CD4-positive, alpha-beta T cell treated with Interleukin-4 for 4 hours (primary cell): ENCODE measurements around the gene DNMT3A.

Source experiments
- DNase-seq: peaks from one replicate; pipeline ENCODE4 v3.0.0-alpha.2; 2020

The DNMT3A gene

DNA sequence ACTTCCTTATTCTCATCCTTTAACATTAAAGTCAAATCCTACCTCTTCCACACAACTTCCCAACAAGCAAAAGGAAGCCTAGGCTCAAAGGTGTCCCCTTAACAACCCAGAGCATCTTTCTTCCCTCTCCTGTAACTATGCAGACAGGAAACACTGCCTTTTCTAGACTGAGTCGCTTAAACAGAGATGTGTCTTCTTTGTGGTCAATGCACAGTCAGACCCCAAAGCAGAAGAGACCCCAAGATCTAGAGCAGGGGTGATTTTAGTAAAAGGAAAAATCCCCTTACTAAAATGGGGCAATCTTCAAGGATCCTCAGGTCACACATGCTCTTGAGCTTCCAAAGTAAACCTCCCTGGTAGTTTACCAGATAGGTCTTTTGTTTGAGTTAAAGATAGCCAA lies 86.8 kb downstream of the DNMT3A start:
- DNase-seq = no peak

DNA sequence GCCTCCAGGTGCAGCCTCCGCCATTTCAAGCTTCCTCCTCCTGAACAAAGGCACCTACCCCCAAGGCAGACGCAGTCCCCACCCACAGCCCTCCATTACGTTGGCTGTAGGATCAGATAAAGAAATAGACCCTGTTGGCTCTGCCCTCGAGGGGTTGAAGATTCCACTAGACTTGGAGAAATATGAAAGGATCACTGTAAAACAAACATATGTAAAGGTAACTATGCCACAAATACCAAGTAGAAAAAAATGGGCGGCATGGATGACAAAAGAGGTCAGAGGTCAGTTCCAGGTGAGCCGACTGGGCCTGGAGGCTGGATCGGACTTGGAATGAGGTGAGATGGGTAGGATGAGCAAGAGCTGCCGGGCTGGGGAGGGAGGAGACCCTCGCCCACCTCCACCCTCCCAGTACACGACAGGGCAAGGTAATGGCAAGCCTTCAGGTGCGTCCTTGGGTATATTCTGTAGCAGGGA lies 88.5 kb downstream of the DNMT3A start:
- DNase-seq = no peak

DNA sequence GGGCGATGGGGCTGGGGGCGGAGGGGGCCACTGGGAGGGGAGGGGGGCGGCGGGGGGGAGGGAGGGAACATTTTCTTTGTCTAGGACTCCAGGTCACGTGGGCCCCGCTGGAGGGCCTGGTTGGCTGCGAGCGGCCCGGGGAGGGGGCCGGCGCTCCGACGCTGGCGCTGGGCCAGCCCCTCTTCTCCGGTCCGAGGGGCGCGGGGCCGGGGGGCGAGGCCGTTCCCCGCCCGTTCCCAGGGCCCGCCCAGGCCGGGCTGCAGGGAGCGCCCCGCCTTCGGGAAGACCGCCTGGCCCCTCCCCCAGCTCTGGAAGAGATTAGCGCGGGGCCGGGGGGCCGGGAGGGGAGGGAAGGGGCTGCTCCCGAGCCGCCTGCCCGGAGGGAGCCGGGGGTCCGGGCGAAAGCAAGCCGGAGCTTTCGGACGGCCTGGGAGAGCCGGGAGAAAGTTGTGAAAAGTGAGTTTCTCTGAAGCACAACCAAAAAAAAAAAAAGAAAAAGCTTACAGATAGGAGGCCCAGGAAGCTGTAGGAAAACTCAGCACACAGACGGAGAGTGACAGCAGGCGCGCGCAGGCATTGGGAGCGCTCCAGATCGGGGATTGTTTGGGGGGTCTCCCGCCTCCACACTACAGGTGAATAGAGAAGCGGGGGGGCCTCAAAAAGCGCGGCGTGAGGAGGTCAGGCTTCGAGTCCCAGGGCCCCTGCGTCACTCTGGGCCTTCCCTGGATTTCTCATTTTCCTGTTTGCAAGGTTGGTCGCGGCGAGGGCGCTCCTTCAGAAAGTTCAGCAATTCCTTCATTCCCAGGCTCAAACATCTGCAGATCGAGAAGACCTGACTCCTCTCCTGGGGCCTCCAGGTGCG lies 89.2 kb downstream of the DNMT3A start:
- DNase-seq = peak; percentile 47

DNA sequence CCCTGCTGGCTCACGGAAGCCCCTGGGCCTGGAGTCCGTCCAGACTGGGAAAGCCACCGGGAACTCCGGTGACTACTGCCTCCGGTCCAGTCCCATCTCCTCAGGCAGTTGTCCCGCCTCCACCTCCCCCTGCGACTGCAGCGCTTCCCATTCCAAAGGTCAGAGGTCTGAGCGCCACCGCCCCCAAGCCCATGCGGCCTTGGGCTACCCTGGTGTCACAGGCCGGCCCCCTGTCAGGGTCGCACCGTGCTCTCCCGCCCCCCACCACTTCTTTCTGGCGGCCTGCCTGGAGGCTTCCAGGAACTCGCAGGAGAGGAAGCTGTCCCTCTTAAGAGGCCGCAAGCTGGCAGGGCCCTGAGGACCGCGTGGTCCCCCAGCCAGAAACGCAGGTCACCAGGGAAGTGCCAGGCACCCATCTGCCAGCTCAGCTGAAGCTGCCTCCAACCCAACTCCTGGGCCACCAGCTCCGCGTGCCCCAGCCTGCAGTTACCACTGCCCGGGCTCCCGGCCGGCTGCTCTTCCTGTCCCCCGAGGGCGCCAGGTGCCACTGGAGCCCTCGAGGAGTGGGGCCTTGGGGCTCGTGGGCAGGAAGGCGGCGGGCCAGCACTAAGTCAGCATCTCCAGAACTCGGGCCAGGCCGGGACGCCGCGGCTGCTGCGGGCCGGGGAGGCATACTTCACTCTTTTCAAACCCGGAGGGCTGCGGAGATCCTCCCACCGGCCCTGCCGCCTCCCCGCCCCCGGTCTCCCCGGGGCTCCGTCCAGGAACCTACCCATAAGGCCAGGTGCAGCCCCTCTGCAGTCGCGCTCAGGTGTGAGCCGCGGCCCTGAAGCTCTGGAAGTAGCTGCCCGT lies 90.1 kb downstream of the DNMT3A start:
- DNase-seq = no peak

DNA sequence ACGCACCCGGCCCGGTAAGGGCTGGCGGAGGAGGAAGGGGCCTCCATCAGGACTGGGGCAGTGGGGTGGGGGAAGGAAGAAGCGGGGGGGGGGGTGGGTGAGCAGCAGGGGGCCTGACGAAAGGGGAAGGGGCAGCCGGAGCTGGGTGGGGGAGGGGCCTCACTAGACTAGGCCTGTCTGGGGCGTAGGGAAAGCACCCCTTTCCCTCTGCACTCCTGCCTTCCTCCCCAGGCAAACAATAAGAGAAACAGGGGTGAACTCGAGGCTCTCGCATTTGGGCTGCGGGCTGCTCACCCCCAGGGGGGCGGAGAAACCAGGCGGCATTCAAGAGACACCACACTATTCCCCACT lies 90.7 kb downstream of the DNMT3A start:
- DNase-seq = no peak

DNA sequence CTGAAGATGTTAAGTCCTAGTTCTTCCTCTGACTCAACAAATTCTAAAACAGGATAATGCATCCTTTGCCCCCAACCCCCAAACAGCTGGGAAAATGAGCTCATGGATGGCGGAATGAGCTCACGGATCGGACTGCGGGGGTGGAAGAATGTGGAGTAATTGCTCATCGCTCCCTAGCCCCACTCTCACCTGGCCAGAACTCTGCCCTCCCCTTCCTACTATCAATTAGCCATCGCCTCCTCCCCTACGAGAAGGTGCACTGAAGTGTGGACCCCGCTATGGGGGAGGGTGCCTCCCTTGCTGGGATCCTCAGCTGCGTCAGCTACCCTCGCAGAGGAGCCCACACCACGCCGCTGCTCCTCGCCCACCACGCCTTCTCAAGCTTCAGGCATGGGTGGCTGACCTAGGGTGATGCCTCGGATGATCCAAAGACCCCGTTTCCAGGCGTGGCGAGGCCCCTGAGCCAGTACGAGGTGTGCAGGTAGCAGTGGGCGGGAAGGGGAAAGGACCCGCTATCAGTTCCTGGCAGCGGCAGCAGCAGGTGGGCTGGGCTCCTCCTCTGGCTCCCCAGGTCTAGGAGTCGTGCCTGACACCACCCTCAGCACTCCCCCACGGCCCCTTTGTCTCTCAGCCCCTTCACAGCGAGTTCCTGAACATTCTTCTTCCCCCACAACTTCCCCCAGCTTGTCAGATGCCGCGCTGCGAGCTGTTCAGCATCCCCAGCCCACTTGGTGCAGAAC lies 91.2 kb downstream of the DNMT3A start:
- no peak for DNase-seq

DNA sequence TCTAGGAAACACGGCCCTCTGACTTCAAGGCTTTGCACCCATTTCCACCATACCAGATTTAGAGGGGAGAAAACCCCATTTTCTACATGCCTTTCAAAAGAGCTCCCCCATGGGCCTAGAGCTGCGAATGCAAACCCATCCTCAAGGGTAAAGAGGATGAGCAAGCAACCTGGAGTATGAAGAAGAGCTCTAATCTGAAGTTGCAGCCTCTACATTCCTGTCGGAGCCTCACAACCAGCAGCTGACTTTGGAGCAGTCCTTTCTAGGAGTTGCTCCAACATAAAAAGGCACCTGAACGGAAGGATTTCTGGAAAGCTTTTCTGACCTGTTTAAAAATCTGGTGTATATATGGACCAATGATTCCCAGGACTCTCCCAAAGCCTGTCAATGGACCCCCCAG lies 91.9 kb downstream of the DNMT3A start:
- no peak for DNase-seq

DNA sequence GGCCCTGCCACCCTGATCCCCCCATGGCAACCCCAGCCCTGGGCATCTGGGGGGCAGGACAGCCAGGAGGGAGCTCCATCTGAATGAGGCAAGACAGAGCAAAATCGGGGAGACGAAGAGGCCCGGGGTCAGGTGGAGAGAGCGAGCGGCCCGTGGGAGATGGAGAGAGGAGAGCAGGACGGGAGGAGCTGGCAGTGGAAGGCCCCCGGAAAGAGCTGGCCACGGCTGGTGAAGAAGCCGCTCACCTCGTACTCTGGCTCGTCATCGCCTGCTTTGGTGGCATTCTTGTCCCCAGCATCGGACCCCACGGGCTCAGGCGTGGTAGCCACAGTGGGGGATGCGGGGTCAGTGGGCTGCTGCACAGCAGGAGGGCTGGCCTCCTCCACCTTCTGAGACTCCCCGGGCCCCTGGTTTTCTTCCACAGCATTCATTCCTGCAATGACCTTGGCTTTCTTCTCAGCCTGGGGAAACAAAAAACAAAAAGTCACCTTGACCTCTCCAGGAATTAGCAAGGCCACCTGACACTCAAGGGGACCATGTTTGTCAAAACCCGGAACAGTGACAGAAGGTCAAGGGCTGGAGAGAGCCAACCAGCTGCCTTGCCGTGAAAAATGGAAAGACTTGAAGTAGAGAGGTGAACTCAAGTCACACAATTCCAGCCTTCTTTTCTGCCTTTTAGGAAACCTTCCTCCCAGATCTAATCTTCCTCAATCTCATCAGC lies 93.8 kb downstream of the DNMT3A start:
- DNase-seq = no peak

DNA sequence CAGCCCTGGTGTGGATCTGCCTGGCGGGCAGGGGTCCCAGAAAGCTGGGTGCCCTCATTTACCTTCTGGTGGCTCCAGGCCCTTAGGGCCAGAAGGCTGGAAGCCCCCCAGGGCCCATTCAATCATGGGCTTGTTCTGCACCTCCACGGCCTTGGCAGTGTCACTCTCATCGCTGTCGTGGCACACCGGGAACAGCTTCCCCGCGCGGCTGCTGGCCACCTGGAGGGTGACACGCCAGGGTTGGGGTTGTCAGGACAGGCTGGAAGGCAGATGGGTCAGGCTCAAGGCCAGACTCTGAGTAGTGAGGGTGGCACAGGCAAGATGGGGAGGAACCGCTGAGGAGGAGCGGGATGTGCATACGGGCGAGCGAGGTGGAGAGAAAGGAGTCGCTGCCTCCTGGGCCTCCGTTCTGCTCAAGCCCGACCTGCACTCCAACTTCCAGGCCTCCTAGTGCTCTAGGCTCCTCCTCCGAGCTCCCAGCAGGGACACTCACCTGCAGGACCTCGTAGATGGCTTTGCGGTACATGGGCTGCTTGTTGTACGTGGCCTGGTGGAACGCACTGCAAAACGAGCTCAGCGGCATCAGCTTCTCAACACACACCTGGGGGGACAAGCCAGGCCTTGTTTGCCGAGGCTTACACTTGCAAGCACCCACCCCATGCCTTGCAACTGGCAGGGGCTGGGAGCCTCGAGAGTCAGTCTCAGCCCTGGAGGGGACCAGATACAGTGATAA lies 95.0 kb downstream of the DNMT3A start:
- no peak for DNase-seq

DNA sequence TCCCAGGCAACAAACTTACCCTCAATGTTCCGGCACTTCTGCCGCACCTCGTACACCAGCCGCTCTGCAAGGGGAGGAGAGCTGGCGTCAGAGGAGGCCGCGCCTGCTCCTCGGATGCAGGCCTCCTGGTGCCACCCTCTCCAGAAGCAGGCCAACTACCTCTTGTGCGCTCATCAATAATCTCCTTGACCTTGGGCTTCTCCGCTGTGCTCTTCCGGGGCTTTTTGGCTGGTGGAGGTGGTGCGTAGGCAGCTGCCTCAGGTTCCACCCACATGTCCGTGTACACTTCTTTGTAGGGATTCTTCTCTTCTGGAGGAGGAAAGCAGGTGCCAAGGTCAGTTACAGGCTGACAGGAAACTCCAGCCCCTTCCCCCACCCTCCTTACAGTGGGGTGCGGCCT lies 95.7 kb downstream of the DNMT3A start:
- DNase-seq = no peak

DNA sequence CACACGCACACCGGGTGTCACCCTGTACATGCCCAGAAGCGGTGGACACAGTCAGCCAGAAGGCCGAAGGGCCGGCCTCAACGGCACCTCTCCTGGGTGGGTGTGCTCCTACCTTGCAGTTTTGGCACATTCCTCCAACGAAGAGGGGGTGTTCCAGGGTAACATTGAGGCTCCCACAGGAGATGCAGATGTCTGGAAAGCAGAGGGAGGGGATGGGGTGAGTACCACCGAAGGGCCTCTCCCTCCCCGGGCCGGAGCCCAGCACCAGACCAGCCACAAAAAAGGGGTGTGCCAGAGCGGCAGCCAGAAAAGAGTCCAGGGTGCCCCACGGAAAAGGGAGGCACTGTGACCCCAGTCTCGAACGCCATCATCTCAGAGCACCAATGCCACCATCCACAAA lies 96.6 kb downstream of the DNMT3A start:
- DNase-seq = no peak

DNA sequence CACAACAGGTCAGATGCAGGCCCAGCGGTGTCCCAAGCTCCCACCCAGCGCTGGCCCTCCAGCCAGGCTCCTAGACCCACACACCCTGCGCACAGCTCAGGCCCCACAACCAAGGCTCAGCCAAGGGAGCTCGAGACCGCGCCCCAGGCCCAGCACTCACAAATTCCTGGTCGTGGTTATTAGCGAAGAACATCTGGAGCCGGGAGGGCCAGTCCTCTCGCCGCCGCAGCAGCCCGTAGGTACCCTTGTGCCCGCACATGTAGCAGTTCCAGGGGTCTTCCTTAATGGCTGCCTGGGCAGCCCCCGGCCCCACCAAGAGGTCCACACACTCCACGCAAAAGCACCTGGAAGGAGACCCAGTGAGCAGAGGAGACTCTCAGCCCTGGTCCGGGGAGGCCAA lies 97.7 kb downstream of the DNMT3A start:
- DNase-seq = no peak

DNA sequence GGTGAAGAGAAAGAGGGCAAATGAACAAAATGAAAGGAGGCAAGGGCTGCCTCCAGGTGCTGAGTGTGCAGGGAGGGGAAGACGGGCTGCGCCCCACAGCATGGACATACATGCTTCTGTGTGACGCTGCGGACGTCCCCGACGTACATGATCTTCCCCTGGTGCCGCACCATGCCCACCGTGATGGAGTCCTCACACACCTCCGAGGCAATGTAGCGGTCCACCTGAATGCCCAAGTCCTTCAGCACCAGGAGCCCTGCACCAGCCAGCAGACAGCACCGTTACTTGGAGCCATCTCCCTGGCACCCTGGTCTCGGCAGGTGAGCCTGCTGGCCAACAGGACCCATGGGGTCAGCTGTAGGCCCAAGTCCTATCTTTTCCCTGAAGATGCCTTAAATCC lies 100.3 kb downstream of the DNMT3A start:
- no peak for DNase-seq

DNA sequence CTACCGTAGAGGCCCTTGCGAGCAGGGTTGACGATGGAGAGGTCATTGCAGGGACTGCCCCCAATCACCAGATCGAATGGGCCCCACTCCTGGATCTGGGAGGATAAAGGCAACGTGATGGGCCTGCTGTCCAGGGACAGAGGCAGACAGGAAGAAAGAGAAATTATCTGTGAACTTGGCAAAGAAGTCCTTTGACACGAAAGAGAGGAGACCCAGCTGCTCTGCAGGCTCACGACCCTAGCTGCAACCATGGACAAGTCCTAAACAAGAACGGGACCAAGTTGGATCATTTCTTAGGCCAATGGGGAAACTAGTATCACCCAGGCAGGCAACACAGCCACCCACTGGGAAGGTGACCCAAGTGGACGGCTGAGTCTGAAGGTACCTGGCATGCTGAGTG lies 101.1 kb downstream of the DNMT3A start:
- no peak for DNase-seq

DNA sequence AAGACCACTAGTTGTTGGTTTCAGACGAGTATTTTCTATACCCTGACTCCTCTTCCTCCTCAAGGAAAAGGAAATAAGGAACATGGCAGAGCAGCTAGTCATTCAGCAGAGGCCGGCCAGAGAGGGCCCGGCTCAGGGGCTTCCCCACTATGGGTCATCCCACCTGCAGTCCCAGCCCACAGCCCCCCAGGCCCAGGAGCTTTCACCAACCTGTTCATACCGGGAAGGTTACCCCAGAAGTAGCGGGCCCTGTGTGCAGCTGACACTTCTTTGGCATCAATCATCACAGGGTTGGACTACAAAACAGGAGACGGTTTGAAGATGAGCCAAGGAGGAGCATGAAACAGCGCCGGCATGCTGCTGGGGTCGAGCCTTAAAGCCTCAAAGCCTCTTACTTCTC lies 102.8 kb downstream of the DNMT3A start:
- no peak for DNase-seq

DNA sequence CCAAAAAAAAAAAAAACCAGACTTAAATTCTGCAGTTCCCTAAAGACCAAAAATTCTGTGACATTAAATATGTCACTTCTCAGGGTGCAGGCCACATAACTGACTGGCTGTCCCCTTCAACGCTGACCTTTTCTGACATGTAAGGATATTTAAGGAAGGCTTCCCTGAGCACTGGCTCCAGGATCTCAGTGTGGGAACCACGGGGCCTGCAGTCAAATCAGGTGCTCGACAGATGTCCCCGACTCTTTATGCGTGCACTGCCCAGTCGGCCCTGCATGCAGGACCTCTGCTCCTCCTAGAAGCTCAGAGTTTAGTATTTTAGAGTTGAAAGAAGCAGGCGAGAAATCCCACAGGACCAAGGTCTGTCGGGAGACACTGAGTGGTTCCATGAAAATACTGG lies 104.0 kb downstream of the DNMT3A start:
- DNase-seq = no peak

DNA sequence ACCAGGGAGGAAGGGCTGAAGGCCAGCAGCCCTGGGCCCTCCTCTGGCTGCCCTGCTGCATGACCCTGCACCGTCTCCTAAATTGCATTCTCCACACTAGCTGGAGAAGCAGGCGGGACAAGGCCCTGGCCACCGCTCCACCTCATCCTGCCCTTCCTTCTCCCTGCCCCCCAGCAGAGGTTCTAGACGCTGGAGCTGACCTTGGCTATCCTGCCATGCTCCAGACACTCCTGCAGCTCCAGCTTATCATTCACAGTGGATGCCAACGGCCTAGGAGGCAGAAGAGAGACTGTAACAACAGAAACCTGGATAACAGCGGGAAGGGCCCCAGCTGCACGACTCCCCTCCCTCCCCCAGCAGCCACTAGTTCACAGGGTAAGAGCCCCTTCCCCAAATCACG lies 105.0 kb downstream of the DNMT3A start:
- no peak for DNase-seq

DNA sequence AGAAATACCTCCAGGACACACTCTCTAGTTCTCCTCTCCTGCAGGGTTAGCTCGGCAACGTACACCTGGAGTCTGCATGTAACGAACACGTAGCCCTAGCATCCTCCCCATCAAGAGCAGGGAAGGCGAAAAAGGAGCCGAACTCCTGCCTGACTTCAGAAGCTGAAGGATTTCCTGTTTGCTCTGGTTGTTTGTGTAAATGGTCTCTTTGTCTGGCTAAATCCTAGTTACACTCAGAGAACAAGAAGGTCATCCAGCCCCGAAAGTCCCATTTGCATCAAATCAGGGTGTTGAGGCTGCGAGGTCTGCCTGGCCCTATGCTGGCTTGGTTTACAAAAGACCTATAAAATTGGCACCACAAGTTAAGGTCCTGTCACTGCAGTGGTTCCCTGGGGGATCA lies 107.0 kb downstream of the DNMT3A start:
- no peak for DNase-seq

DNA sequence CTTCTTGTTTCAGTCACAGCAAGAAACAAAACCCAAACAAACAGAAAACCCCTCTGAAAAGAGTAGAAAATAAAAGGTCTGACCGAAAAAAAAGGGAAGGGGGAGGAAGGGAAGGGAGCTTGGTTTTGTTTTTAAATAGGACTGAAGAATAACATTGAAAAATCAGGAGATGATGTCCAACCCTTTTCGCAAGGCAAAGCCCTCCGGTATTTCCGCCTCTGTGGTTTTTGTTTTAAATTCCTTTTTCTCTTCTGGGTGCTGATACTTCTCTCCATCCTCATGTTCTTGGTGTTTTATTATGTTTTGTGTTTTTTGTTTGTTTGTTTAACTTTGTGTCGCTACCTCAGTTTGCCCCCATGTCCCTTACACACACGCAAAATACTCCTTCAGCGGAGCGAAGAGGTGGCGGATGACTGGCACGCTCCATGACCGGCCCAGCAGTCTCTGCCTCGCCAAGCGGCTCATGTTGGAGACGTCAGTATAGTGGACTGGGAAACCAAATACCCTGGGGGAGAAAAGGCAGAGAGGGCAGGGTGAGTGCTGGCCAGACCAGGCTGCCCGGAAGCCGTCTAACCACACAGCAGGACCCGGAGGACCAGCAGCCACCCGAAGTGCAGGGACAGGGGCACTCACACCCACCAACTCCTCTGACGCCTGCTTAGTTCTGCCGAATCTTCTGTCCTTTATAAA lies 107.7 kb downstream of the DNMT3A start:
- DNase-seq = no peak

DNA sequence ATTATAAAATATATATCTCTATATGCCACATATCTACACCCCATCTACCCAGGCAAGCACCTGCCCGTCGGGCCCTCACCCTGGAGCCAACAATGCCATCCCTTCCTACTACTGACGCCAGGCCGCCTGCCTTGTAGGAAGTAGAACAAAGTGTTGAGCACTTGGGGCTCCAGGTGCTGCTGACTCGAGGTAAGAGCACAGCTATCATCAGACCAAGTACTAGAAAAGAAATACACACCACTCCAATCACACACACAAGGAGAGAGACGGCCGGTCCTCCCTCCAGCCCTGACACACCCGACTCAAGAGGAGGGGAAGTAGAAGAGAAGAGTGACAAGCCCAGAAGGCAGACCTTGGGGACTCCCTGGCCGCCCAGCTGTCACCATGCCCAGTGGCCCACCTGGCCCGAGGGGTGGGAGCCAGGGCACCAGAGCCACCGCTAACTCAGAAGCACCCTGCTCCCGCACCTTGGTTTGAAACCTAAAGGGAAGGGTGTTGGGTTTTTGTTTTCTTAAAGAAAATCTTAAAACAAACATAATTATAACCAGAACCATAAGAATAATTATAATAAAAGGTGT lies 109.4 kb downstream of the DNMT3A start:
- DNase-seq = no peak

DNA sequence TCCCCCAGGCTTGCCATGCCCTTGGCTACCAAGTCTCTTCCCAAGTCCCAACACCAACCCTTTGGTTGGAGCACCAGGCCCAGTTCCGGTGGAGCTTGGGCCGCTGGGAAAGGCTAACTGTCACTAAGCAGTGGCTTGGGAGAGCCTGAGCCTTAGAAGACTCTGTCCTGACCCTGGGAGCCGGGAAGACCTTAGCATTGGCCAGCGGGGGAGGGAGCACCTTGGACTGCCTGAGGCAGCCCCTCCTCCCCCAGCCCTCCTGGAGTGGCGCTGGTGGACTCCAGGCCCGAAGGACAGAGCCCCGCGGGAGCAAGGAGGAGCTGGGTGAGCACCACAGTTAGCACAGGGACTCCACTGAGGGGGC lies 110.8 kb downstream of the DNMT3A start:
- DNase-seq = no peak
